Neural progenitor cell (in vitro differentiated cells): ENCODE data around the gene FAM53B. TPM values are rescaled to one million over a fixed set of nuclear protein-coding genes. Genes with fewer than 3 reads are reported as not detected.
A peak's percentile ranks its signal among the peaks of the same experiment; 100 is the strongest.

Experiments used
- DNase-seq: peaks from one replicate; pipeline ENCODE4 v3.0.0-alpha.2; 2016; ENCODE audit warnings: low spot score
- H2AFZ ChIP-seq: fragments of 200-600 bp; sonication (generic); replicated peaks from 2 replicates; pipeline ENCODE4 v1.6.1; 2016; ENCODE audit warnings: antibody characterized with exemption
- H3F3A ChIP-seq: fragments of 200-600 bp; sonication (generic); 2 replicates; pipeline ENCODE4 v1.6.1; 2016; ENCODE audit warnings: antibody characterized with exemption, low read depth
- H3K27ac ChIP-seq: fragments of 200-600 bp; sonication (generic); 2 replicates; pipeline ENCODE4 v1.5.1; 2016; ENCODE audit warnings: mild to moderate bottlenecking
- H3K27me3 ChIP-seq: fragments of 200-600 bp; sonication (generic); 2 replicates; pipeline ENCODE4 v1.6.1; 2016; ENCODE audit warnings: mild to moderate bottlenecking, moderate library complexity
- H3K36me3 ChIP-seq: fragments of 200-600 bp; sonication (generic); 2 replicates; pipeline ENCODE4 v1.5.1; 2016
- H3K4me1 ChIP-seq: fragments of 200-600 bp; sonication (generic); 2 replicates; pipeline ENCODE4 v1.6.1; 2016; ENCODE audit warnings: mixed run types
- H3K4me2 ChIP-seq: fragments of 200-600 bp; sonication (generic); 2 replicates; pipeline ENCODE4 v1.6.1; 2016
- H3K4me3 ChIP-seq: fragments of 200-600 bp; sonication (generic); 2 replicates; pipeline ENCODE4 v1.5.1; 2016
- H3K79me2 ChIP-seq: fragments of 200-600 bp; sonication (generic); 2 replicates; pipeline ENCODE4 v1.6.1; 2016; ENCODE audit warnings: low read depth
- H3K9ac ChIP-seq: fragments of 200-600 bp; sonication (generic); 2 replicates; pipeline ENCODE4 v1.6.1; 2016
- H3K9me3 ChIP-seq: fragments of 200-600 bp; sonication (generic); 2 replicates; pipeline ENCODE4 v1.5.1; 2016; ENCODE audit warnings: low read depth
- H4K20me1 ChIP-seq: fragments of 200-600 bp; sonication (generic); 2 replicates; pipeline ENCODE4 v1.6.1; 2016; ENCODE audit warnings: low read depth
- H3K27ac Mint-ChIP-seq: 3 replicates; pipeline ENCODE4 v1.8.0; 2021; ENCODE audit warnings: mixed read lengths
- H3K27me3 Mint-ChIP-seq: 2 replicates; pipeline ENCODE4 v1.8.0; 2022; ENCODE audit warnings: low read depth, mild to moderate bottlenecking, inconsistent platforms, moderate library complexity, mixed read lengths; ENCODE audit not compliant: insufficient read depth
- H3K36me3 Mint-ChIP-seq: 3 replicates; pipeline ENCODE4 v1.8.0; 2021; ENCODE audit warnings: mixed read lengths
- H3K4me1 Mint-ChIP-seq: 3 replicates; pipeline ENCODE4 v1.8.0; 2021; ENCODE audit warnings: mixed read lengths
- H3K4me3 Mint-ChIP-seq: 3 replicates; pipeline ENCODE4 v1.8.0; 2021; ENCODE audit warnings: mild to moderate bottlenecking, moderate library complexity, mixed read lengths
- H3K9me3 Mint-ChIP-seq: 3 replicates; pipeline ENCODE4 v1.8.0; 2020; ENCODE audit warnings: mixed read lengths
- CTCF ChIP-seq: fragments of 200-600 bp; sonication (generic); IDR thresholded peaks from 2 replicates; pipeline ENCODE4 v1.5.1; 2017; ENCODE audit warnings: antibody characterized with exemption, mild to moderate bottlenecking
- EZH2 ChIP-seq: fragments of 200-600 bp; sonication (generic); IDR thresholded peaks from 2 replicates; pipeline ENCODE4 v1.6.1; 2017; ENCODE audit warnings: antibody characterized with exemption, mild to moderate bottlenecking, moderate library complexity
- EZH2phosphoT487 ChIP-seq: fragments of 200-600 bp; sonication (generic); IDR thresholded peaks from 2 replicates; pipeline ENCODE4 v1.6.1; 2017; ENCODE audit warnings: antibody characterized with exemption
- total RNA-seq: library from RNA; depleted of rRNA; stranded (reverse); fragments of >200 nt; gene quantifications from 2 replicates; pipeline ENCODE4 v1.2.3, GENCODE V29; 2015; ENCODE audit warnings: low replicate concordance

The FAM53B gene
- total RNA-seq, 1 donor from 2014 or later: 15.3 TPM

- H2AFZ ChIP-seq: no peak overlapping the region
- H4K20me1 ChIP-seq: peaks cover 92% of the 10 kb centered on the region
- no peak for TF ChIP-seq CTCF
- TF ChIP-seq EZH2phosphoT487: no peak
- TF ChIP-seq EZH2: no peak
- DNase-seq: no peak
- Mint-ChIP-seq H3K9me3 (no peaks in the 10 kb centered on the region), H3K27ac (no peak overlapping the region), H3K27me3 (no peaks in the 10 kb centered on the region), H3K36me3 (peaks cover 1% of the 10 kb centered on the region), H3K4me1 (peaks cover 60% of the 10 kb centered on the region), H3K4me3 (no peak overlapping the region)
- H3K36me3 ChIP-seq: no peaks in the 10 kb centered on the region
- peaks cover 13% of the 10 kb centered on the region for H3F3A ChIP-seq
- H3K4me3 ChIP-seq: no peak overlapping the region
- H3K4me2 ChIP-seq: no peak overlapping the region
- H3K27me3 ChIP-seq: no peaks in the 10 kb centered on the region
- no peak overlapping the region for H3K9ac ChIP-seq
- peaks cover 93% of the 10 kb centered on the region for H3K79me2 ChIP-seq
- no peaks in the 10 kb centered on the region for H3K9me3 ChIP-seq
- H3K27ac ChIP-seq: no peak overlapping the region
- peaks cover 26% of the 10 kb centered on the region for H3K4me1 ChIP-seq
Measured at GRCh38 chr10:124716369-124716768, 27.8 kb downstream of the FAM53B start.

- no peak overlapping the region for H3K27ac ChIP-seq
- Mint-ChIP-seq H3K4me1 (peaks cover 67% of the 10 kb centered on the region), H3K4me3 (no peak overlapping the region), H3K9me3 (no peaks in the 10 kb centered on the region), H3K27ac (no peak overlapping the region), H3K36me3 (no peaks in the 10 kb centered on the region), H3K27me3 (no peaks in the 10 kb centered on the region)
- H3K4me2 ChIP-seq: no peak overlapping the region
- no peaks in the 10 kb centered on the region for H3K27me3 ChIP-seq
- H3K9me3 ChIP-seq: no peaks in the 10 kb centered on the region
- DNase-seq: no peak
- H4K20me1 ChIP-seq: peaks cover 92% of the 10 kb centered on the region
- TF ChIP-seq EZH2 (no peak), CTCF (no peak)
- no peaks in the 10 kb centered on the region for H3K36me3 ChIP-seq
- no peak overlapping the region for H2AFZ ChIP-seq
- H3K9ac ChIP-seq: no peak overlapping the region
- no peak overlapping the region for H3K4me3 ChIP-seq
- peaks cover 26% of the 10 kb centered on the region for H3K4me1 ChIP-seq
- peaks cover 13% of the 10 kb centered on the region for H3F3A ChIP-seq
- peaks cover 93% of the 10 kb centered on the region for H3K79me2 ChIP-seq
Measured at GRCh38 chr10:124715439-124715838, 28.7 kb downstream of the FAM53B start.

GRCh38 chr10:124713679-124714255 lies 30.4 kb downstream of the FAM53B start:
- H3K27ac ChIP-seq: peak overlapping the region; percentile 70
- Mint-ChIP-seq H3K4me3 (no peak overlapping the region), H3K27ac (peak overlapping the region; percentile 43), H3K27me3 (no peaks in the 10 kb centered on the region), H3K36me3 (no peaks in the 10 kb centered on the region), H3K4me1 (peaks cover 77% of the 10 kb centered on the region), H3K9me3 (no peaks in the 10 kb centered on the region)
- peaks cover 92% of the 10 kb centered on the region for H3K79me2 ChIP-seq
- H4K20me1 ChIP-seq: peaks cover 93% of the 10 kb centered on the region
- TF ChIP-seq EZH2 (no peak), EZH2phosphoT487 (no peak), CTCF (no peak)
- H3K4me1 ChIP-seq: peaks cover 37% of the 10 kb centered on the region
- no peak overlapping the region for H3K4me3 ChIP-seq
- no peaks in the 10 kb centered on the region for H3K36me3 ChIP-seq
- no peak overlapping the region for H2AFZ ChIP-seq
- H3F3A ChIP-seq: peaks cover 24% of the 10 kb centered on the region
- no peak overlapping the region for H3K4me2 ChIP-seq
- peak overlapping the region; percentile 28 for H3K9ac ChIP-seq
- H3K9me3 ChIP-seq: no peaks in the 10 kb centered on the region
- DNase-seq: no peak
- H3K27me3 ChIP-seq: no peaks in the 10 kb centered on the region
